ENCODE results near the gene OR6K3.
"Not testable (repeated sequence)": the region's sequence is repeated elsewhere in the genome, so short reads cannot be mapped to it uniquely, and the experiment has no call there.

The OR6K3 gene, protein sequence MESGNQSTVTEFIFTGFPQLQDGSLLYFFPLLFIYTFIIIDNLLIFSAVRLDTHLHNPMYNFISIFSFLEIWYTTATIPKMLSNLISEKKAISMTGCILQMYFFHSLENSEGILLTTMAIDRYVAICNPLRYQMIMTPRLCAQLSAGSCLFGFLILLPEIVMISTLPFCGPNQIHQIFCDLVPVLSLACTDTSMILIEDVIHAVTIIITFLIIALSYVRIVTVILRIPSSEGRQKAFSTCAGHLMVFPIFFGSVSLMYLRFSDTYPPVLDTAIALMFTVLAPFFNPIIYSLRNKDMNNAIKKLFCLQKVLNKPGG

DNA sequence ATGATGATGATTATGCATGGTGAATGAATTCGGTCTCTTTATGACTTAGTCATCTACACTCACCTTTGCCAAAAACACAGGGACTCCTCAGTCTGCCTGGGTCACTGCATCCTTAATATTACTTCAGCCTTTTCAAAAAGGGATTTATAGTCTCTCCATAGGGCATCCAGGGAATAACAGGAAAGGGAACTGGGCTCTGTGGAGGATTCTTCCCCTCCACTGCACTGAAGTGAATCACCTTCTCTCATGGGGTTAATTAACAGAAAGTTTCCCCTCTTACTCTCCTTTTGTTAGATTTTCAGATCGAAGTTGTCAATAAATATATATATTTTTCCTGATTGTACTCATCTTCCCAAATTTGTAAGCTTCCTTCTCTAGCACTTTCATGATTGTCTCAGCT lies at the start of gene OR6K3:
TSS of gene OR6K3 (minus strand) at position 101 of the 400 bp plus-strand sequence. CDS start 2,605 bp downstream, outside the sequence.
- no peak for DNase-seq (ENCODE audit: low read depth in 1 of 2, low spot score in 1 of 2)

DNA sequence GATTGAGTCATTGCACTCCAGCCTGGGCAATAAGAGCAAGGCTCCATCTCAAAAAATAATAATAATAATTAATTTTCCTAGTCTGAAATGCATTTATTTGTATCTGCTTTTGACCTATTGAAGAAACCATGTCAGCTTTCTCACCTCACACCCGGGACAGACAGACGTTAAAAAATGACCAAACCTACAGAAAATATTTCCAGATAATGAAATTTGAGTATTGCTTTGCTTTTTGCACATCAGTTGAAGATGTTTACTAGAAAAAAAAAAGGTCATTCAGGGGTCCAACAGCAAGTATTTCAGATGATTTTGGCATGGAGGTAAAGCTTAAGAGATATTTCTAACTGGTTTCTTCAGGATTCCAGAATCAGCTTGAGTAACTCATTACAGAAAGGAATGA lies 33.9 kb upstream of the OR6K3 start, which contains the start of gene OR6K6:
TSS of gene OR6K6 (plus strand) at position 301 of the 400 bp plus-strand sequence. CDS start 168 bp downstream, outside the sequence.
- DNase-seq (ENCODE audit: low read depth in 1 of 2, low spot score in 1 of 2), result no peak

DNA sequence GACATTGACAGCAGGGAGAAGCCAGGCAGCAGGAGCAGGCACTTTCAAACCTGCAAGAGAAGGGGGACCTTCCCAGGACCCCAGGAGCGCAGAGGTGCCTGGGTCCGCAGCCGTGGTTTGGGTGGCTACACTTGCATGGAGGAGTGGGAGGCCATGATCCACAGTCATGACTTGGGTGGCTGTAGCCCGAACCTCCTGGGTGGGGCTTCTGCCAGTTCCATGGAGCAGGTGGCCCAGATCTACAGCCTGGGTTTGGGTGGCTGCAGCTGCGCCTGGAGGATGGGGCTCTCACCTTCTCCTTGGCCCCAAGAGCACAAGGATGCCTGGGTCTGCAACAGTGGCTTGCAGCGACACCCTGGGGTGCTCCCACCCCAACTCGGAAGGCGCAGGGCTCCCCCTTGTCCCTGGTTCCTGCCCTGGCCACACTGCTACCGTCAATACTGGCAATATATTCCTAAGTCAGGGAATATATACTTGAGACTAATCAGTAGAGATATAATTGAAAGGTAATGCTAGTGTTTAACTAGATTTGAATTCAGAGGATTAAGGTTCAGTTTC lies 31.7 kb upstream of the OR6K3 start:
- DNase-seq (ENCODE audit: low read depth in 1 of 2, low spot score in 1 of 2), result no peak

DNA sequence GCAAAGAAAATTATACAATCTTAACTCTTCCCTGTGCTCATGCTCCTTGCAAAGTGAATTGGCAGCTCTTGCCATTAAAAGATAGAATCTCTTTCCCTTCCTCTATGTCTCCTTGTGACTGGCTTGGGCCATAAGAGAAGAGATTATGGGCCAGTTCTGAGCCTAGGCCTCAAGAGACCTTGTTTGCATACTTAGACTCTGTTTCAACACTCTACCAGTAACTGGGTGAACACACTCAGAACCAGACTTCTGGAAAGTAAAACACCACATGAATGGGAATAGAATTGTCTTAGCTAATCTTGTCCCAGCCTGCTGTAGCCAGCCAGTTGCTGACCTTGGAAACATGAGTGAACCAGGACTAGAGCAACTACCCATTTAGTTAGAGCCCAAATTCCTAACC lies 15.3 kb upstream of the OR6K3 start:
- DNase-seq (ENCODE audit: low read depth in 1 of 2, low spot score in 1 of 2), result no peak

DNA sequence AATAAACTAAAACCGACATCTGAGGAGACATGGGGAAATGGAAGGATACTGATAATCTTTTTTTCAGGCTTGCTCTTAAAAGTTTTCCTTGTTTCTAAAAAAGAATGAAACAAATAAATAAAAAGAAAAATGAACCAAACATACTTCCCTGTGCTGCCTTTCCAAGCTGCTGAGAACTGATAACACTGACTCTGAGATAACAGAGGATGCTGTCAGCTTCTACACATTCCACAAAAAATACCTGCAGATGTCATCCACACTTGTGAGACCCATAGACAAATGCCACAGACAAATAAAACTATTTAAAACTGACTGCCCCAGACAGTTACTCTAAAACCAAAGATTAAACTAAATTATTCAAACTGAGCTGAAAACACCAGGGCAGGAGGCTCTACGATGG lies 12.0 kb upstream of the OR6K3 start:
- DNase-seq (ENCODE audit: low read depth in 1 of 2, low spot score in 1 of 2), result no peak

DNA sequence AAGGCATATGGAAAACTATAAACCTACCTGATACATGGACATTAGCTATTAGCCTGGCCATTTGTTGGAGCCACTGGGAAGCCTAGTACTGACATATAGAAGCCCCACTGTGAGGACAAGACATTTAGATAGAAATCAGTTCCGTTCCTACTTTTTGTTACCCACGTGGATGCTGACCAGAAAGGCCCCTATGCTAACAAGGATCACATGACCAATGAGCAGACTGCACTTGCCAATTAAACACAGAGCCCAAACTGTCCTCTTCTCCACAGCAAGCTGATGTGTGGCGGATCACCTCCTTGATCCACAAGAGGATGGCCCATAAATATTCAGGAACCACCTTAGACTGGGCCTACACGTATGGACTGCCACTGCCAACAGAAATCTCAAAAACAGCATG lies 11.2 kb upstream of the OR6K3 start:
- DNase-seq (ENCODE audit: low read depth in 1 of 2, low spot score in 1 of 2), result no peak

DNA sequence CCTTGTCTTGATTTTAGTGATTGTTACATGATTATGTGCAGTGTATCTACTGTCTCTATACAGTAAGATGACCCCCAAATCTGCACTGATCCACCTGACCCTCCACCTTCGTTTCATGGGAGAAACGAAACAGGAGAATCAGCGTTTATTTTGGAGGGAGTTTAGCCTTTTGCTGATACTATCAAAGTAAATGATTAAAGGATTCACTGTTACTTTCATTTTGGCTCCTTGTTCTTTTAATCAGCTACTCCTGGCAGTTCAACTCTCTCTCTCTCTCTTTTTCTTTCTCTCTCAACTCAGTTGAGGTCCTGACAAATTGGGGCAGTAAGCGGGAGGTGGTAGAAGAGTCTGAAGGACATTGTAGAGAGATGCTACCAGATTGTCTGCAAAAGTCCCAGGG lies 9.9 kb upstream of the OR6K3 start:
- DNase-seq (ENCODE audit: low read depth in 1 of 2, low spot score in 1 of 2), result no peak

DNA sequence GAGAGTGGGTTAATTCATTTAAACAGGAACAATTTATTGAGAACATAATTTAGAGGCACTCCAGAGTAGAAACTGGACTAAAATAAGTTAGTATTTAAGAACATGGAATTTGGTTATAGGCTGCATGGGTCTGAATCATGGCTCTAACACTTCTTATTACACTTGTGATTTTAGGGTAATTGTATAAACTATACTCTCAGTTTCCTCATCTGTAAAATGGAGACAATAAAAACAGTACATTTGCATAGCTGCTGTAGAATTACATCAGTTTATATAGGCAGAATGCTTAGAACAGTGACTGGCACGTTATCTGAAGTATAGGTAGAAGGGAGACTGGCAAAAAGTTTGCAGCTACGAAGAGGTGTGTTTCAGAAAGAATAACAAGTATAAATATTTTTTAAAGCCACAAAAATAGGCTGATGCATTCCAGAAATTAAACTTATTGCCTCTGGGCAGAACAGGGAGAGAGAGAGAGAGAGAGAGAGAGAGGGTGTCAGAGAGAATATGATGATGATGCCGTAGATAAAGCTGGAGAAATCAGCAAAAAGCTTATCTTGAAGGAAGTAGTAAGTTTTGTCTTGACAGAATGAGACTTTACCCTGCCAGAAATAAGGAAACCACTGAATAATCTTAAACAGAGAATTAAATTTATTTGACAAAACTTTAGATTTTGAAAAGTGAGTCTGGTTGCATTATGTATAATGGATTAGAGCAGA lies 8.1 kb upstream of the OR6K3 start:
- DNase-seq (ENCODE audit: low read depth in 1 of 2, low spot score in 1 of 2), result no peak

DNA sequence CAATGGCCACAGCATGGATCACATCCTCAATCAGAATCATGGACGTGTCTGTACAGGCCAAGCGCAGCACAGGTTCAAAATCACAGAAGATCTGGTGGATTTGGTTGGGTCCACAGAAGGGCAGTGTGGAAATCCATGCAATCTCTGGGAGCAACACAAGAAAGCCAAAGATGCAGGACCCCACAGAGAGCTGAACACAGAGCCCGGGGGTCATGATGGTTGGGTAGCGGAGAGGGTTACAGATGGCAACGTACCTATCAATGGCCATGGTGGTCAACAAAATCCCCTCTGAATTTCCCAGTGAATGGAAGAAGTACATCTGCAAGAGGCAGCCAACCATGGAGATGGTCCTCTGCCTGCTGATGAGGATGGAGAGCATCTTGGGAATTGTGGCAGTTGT lies 3.9 kb upstream of the OR6K3 start:
- DNase-seq (ENCODE audit: low read depth in 1 of 2, low spot score in 1 of 2), result no peak

DNA sequence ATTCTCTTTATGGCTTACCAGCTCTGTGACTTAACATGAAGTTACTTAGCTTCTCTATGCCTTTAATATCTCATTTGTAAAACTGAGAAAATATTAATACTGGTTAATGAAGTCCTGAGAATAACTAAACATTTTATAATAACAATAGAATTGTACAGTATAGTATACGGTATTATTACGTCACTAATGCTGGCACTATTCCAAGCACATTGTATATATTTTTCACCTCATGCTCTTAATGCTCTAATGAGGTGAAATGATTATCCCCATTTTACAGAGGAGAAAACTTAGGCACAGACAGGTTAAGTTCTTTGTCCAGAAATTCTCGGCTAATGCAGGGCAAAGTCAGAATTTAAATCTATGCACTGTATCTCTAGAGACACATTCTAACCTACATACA lies 856 bp downstream of the OR6K3 start:
- no peak for DNase-seq (ENCODE audit: low read depth in 1 of 2, low spot score in 1 of 2)

DNA sequence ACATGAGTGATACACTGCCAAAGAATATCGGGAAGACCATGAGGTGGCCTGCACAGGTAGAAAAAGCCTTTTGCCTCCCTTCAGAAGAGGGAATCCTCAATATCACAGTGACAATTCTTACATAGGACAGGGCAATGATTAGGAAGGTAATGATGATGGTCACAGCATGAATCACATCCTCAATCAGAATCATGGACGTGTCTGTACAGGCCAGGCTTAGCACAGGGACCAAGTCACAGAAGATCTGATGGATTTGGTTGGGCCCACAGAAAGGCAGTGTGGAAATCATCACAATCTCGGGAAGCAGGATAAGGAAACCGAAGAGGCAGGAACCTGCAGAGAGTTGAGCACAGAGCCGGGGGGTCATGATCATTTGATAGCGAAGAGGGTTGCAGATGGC lies 3.2 kb downstream of the OR6K3 start:
- no peak for DNase-seq (ENCODE audit: low read depth in 1 of 2, low spot score in 1 of 2)

DNA sequence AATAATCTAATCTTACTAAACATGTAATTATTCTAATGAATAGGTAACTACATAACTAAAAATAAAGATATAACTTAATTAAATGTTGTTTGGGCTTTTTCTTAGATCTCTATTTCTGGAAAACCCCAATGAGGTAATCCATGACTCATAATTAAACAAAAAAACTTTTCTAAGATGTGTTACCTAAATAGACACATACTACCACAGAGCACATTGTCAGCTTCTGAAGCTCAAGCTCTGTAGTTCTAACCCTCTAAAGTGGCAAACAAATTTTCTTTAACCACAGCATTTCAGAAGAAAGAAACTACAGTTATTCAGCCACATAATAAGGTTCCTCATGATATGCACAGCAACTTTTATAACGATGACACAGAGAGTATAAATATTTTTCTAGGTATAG lies 4.2 kb downstream of the OR6K3 start:
- no peak for DNase-seq (ENCODE audit: low read depth in 1 of 2, low spot score in 1 of 2)

DNA sequence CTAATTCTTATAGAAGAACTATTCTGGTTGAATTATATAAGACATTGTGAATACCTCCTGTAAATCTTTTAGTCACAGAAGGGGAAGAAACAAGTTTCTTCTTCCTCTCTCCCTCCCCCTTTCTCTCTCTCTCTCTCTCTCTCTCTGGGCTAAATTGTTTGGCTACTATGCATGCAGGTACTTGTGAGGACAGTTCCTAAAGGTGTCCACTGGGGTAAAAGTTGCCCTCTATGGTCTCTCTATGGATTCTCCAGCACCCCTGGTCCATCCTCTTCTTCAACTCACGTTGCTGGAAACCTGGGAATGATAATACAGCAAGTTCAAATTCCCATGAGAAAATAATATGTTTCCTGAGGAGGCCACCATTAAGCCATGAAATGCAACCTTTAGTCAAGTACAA lies 5.8 kb downstream of the OR6K3 start:
- DNase-seq (ENCODE audit: low read depth in 1 of 2, low spot score in 1 of 2), result no peak

DNA sequence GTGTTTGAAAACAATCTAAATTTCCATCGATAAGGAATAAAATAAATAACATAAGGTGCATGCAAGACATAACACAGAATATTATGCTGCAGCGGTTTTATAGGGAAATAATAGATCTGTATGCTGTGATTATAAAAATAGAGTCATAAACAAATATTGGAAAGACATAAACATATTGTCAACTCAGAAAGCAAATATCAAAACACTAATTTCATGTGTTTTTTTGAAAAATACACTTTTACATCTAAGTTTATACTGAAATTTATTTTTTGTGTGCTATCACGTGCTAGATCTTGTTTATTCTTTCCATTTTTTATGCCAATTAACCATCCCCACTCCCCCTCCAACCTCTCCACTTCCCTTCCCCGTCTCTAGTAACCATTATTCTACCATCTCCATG lies 9.4 kb downstream of the OR6K3 start:
- no peak for DNase-seq (ENCODE audit: low read depth in 1 of 2, low spot score in 1 of 2)

DNA sequence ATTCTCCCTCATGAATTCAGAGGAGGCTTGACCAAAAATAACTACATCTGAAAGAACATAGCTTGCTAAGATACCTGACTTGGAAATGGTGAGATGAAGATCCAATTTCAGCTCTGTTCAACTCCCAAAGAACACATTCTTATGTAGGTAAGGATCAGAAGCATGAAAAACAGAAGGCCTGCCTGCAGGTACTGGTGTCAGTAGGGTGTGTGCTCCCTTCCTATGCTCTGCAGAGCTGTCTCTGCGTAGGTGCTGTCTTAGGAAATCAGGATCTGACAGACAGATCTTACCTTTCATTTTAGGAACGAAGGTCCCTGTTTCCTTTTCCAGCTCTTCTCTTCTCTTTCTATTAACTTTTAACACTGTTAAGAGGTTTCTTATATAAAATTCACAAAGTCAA lies 14.4 kb downstream of the OR6K3 start:
- DNase-seq (ENCODE audit: low read depth in 1 of 2, low spot score in 1 of 2), result no peak

DNA sequence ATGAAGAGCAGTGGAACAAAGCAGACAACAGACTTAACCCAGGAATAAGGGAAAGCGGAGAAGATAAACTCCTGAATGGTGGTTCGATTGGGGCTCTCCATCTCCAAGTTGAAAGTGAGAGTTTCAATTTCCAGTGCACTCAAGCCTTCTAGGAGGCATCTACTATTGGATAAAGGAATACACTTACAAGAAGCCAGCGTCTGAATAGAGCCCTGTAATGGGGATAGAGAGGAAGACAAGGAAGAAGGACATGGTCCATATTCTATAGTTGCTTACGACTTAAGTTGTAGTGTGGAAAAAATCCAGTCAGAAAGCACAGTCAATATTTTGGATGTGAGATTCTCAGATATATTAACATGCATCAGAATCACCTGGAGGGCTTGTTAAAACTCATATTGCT lies 20.0 kb downstream of the OR6K3 start, which contains the start of gene OR6K2:
TSS of gene OR6K2 (minus strand) at position 101 of the 400 bp plus-strand sequence. CDS start at position 101, 0 bp downstream.
- no peak for DNase-seq (ENCODE audit: low read depth in 1 of 2, low spot score in 1 of 2)

DNA sequence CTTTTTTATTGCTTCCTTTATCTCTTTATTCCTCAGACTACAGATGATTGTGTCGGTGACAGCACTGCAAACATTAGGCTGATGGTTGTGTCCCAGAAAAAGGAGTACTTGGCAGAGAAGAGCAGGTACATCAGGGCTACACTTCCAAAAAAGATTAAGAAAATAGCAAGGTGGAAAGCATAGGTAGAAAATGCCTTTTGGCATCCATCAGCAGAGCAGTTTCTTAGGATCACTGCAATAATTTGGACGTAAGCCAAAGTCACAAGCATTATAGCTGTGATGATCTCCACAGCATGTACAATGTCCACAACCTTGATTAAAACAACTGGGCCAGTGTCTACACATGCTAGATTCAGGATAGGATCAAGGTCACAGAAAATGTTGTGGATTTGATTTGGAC lies 25.9 kb downstream of the OR6K3 start:
- DNase-seq (ENCODE audit: low read depth in 1 of 2, low spot score in 1 of 2), result no peak

DNA sequence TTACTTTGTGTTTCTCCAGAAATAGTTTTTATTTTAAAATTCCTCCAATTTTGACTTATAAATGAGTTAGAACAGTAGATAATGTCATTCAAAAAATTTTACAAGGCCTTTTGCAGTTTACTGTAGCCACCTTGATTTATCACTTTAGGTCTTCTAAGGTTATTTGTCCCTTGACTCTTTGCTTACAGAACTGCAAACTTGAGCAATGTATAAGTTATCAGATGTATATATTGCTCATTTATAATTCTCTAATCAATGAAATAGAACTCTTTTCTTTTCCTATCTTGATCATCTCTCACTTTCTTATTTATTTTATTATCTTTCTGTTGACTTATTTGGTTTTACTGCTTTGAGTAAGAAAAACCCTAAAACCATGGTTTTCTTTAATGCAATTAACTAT lies 28.2 kb downstream of the OR6K3 start:
- no peak for DNase-seq (ENCODE audit: low read depth in 1 of 2, low spot score in 1 of 2)

DNA sequence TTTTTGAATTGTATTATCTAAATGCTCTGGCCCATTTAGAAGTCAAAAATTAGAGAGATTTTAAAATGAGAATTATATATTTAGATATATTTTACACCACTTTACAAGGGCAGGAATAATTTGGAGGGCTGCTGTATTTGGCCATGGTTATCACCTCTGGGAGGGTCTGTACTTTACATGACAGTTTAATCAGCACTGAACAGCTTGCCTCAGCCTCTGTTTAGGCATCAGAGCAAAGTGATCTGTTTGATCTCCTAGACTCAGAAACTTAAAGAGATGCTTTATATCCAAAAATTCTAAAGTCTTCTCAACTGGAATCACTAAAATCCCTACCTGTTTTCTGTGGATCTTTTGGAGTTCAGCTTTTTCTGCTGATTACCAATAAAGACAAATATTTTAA lies 28.6 kb downstream of the OR6K3 start:
- DNase-seq (ENCODE audit: low read depth in 1 of 2, low spot score in 1 of 2), result no peak

DNA sequence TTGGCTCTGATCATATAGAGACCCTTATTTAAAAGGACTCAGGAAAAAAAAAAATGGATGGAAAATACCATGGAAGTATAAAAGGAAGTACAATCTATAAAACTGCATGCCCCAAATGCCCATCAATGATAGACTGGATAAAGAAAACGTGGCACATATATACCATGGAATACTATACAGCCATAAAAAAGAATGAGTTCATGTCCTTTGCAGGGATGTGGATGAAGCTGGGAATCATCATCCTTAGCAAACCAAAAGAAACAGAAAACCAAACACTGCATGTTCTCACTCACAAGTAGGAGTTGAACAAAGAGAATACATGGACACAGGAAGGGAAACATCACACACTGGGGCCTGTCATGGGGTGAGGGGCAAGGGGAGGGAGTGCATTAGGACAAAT lies 29.4 kb downstream of the OR6K3 start:
- DNase-seq (ENCODE audit: low read depth in 1 of 2, low spot score in 1 of 2), result not testable (repeated sequence)

DNA sequence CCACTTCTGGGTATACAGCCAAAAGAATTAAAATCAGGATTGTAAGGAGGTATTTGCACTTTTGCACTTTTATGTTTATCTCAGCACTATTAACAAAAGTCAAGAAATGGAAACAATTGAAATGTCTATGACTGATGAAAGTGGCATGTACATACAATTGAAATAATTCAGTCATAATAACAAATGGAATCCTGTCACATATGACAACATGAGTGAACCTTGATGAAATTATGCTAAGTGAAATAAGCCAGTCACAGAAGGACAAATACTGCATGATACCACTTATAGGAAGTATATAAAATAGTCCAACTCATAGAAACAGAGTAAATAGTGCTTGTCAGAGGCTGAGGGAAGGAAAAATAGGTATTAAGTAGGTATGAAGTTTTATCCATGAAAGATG lies 30.6 kb downstream of the OR6K3 start:
- no peak for DNase-seq (ENCODE audit: low read depth in 1 of 2, low spot score in 1 of 2)

DNA sequence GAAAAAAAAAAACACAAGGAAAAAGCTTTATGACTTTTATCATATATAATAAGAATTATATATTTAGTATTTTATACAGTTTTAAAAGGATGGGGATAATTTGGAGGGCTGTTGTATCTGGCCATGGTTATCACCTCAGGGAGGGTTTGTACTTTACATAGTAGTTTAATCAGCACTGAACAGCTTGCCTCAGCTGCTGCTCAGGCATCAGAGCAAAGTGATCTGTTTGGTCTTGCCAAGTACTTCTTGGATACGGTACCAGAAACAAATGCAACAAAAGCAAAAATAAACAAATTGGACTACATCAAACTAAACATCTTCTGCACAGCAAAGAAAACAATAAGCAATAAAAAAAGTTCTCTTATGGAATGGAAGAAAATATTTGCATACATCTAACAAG lies 31.4 kb downstream of the OR6K3 start:
- no peak for DNase-seq (ENCODE audit: low read depth in 1 of 2, low spot score in 1 of 2)

Data from activated CD4-positive, alpha-beta T cell treated with anti-CD3 and anti-CD28 coated beads, Interleukin-2, amount 50 U/mL, for 24 hours (primary cell).